ENCODE data around the gene FASTK.

GRCh38 chr7:151058781-151059366 is 21.7 kb downstream of the FASTK start:
- TF ChIP-seq, protein P1, sequence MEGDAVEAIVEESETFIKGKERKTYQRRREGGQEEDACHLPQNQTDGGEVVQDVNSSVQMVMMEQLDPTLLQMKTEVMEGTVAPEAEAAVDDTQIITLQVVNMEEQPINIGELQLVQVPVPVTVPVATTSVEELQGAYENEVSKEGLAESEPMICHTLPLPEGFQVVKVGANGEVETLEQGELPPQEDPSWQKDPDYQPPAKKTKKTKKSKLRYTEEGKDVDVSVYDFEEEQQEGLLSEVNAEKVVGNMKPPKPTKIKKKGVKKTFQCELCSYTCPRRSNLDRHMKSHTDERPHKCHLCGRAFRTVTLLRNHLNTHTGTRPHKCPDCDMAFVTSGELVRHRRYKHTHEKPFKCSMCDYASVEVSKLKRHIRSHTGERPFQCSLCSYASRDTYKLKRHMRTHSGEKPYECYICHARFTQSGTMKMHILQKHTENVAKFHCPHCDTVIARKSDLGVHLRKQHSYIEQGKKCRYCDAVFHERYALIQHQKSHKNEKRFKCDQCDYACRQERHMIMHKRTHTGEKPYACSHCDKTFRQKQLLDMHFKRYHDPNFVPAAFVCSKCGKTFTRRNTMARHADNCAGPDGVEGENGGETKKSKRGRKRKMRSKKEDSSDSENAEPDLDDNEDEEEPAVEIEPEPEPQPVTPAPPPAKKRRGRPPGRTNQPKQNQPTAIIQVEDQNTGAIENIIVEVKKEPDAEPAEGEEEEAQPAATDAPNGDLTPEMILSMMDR (IDR thresholded peaks at IDR 0.05; ENCODE audit: insufficient read depth, low read length, poor library complexity, severe bottlenecking) = no peak
- no peak for TF ChIP-seq EZH2phosphoT487 (conservative IDR thresholded peaks at IDR 0.05; ENCODE audit: low read length)

All from SU-DHL-6 (cell line).